ENCODE measurements around the gene CCAR1.

The CCAR1 gene

GRCh38 chr10:68828833-68829232 lies 107.8 kb downstream of the CCAR1 start:
- H2AFZ ChIP-seq (ENCODE audit: insufficient read depth, low read length, poor library complexity), result no peak overlapping the region
- H3K9me3 ChIP-seq (ENCODE audit: insufficient read depth, low read depth, low read length), result no peaks in the 10 kb centered on the region
- no peak overlapping the region for H2BK12ac ChIP-seq (ENCODE audit: low read length)
- H3K4me2 ChIP-seq (ENCODE audit: low read length), result no peak overlapping the region
- H2BK5ac ChIP-seq (ENCODE audit: low read depth, low read length, poor library complexity), result no peak overlapping the region
- no peak overlapping the region for H2BK120ac ChIP-seq (ENCODE audit: insufficient read depth, low read length, poor library complexity)
- H3K14ac ChIP-seq (ENCODE audit: low read length), result no peak overlapping the region
- no peaks in the 10 kb centered on the region for H3K27me3 ChIP-seq (ENCODE audit: insufficient read depth, low read length)
- H3K23ac ChIP-seq (ENCODE audit: low read length), result no peak overlapping the region
- H4K91ac ChIP-seq (ENCODE audit: low read depth, low read length), result no peak overlapping the region
- no CpG with 5 or more reads among the region's 10 CpGs for WGBS (ENCODE audit: extremely low coverage, insufficient coverage, insufficient read length)
- no peak overlapping the region for H2AK5ac ChIP-seq (ENCODE audit: low read length)
- H3K4ac ChIP-seq (ENCODE audit: low read depth, low read length), result no peak overlapping the region
- H3K79me1 ChIP-seq (ENCODE audit: low read length), result peaks cover 3% of the 10 kb centered on the region
- no peaks in the 10 kb centered on the region for H3K79me2 ChIP-seq (ENCODE audit: control insufficient read depth, insufficient read depth, low read length, poor library complexity)
- H4K12ac ChIP-seq (ENCODE audit: low read depth, low read length), result no peak overlapping the region
- no peak overlapping the region for H3K18ac ChIP-seq (ENCODE audit: low read length)
- no peak overlapping the region for H3K4me3 ChIP-seq (ENCODE audit: low read depth, low read length)
- peaks cover 4 to 5% of the 10 kb centered on the region in 2 experiments for H3K4me1 ChIP-seq (ENCODE audit: control insufficient read depth in 1 of 2, insufficient read depth in 2 of 2, low read length in 2 of 2)
- no peak overlapping the region for H3K9ac ChIP-seq (ENCODE audit: low read length)
- H4K8ac ChIP-seq (ENCODE audit: low read depth, low read length), result no peak overlapping the region
- no peaks in the 10 kb centered on the region for H3K36me3 ChIP-seq (ENCODE audit: control insufficient read depth in 1 of 2, insufficient read depth in 2 of 2, low read length in 2 of 2)
- H3K27ac ChIP-seq (ENCODE audit: low read depth, low read length), result no peak overlapping the region
- DNase-seq, result no peak

- no peak overlapping the region for H2BK120ac ChIP-seq (ENCODE audit: insufficient read depth, low read length, poor library complexity)
- no peak overlapping the region for H2BK5ac ChIP-seq (ENCODE audit: low read depth, low read length, poor library complexity)
- no peak overlapping the region for H4K12ac ChIP-seq (ENCODE audit: low read depth, low read length)
- no CpG with 5 or more reads among the region's 6 CpGs for WGBS (ENCODE audit: extremely low coverage, insufficient coverage, insufficient read length)
- no peak overlapping the region for H2AFZ ChIP-seq (ENCODE audit: insufficient read depth, low read length, poor library complexity)
- peaks cover 3% of the 10 kb centered on the region for H3K79me1 ChIP-seq (ENCODE audit: low read length)
- H3K36me3 ChIP-seq (ENCODE audit: control insufficient read depth in 1 of 2, insufficient read depth in 2 of 2, low read length in 2 of 2), result no peaks in the 10 kb centered on the region
- no peaks in the 10 kb centered on the region for H3K79me2 ChIP-seq (ENCODE audit: control insufficient read depth, insufficient read depth, low read length, poor library complexity)
- no peak overlapping the region for H2BK12ac ChIP-seq (ENCODE audit: low read length)
- H3K4me3 ChIP-seq (ENCODE audit: low read depth, low read length), result no peak overlapping the region
- no peaks in the 10 kb centered on the region for H3K27me3 ChIP-seq (ENCODE audit: insufficient read depth, low read length)
- no peaks in the 10 kb centered on the region for H3K9me3 ChIP-seq (ENCODE audit: insufficient read depth, low read depth, low read length)
- peaks cover 4 to 5% of the 10 kb centered on the region in 2 experiments for H3K4me1 ChIP-seq (ENCODE audit: control insufficient read depth in 1 of 2, insufficient read depth in 2 of 2, low read length in 2 of 2)
- H3K18ac ChIP-seq (ENCODE audit: low read length), result no peak overlapping the region
- no peak overlapping the region for H4K8ac ChIP-seq (ENCODE audit: low read depth, low read length)
- no peak overlapping the region for H2AK5ac ChIP-seq (ENCODE audit: low read length)
- no peak overlapping the region for H3K23ac ChIP-seq (ENCODE audit: low read length)
- no peak overlapping the region for H3K9ac ChIP-seq (ENCODE audit: low read length)
- no peak overlapping the region for H3K14ac ChIP-seq (ENCODE audit: low read length)
- H4K91ac ChIP-seq (ENCODE audit: low read depth, low read length), result no peak overlapping the region
- no peak overlapping the region for H3K4me2 ChIP-seq (ENCODE audit: low read length)
- H3K27ac ChIP-seq (ENCODE audit: low read depth, low read length), result no peak overlapping the region
- DNase-seq, result no peak
- H3K4ac ChIP-seq (ENCODE audit: low read depth, low read length), result no peak overlapping the region
These were observed 108.5 kb downstream of the CCAR1 start for GRCh38 chr10:68829521-68829920.

- H3K4ac ChIP-seq (ENCODE audit: low read depth, low read length), result no peak overlapping the region
- no peak overlapping the region for H2BK12ac ChIP-seq (ENCODE audit: low read length)
- H3K79me1 ChIP-seq (ENCODE audit: low read length), result peaks cover 3% of the 10 kb centered on the region
- H2AK5ac ChIP-seq (ENCODE audit: low read length), result no peak overlapping the region
- no peak overlapping the region for H3K9ac ChIP-seq (ENCODE audit: low read length)
- H4K12ac ChIP-seq (ENCODE audit: low read depth, low read length), result no peak overlapping the region
- H3K36me3 ChIP-seq (ENCODE audit: control insufficient read depth in 1 of 2, insufficient read depth in 2 of 2, low read length in 2 of 2), result no peaks in the 10 kb centered on the region
- H3K23ac ChIP-seq (ENCODE audit: low read length), result no peak overlapping the region
- no peaks in the 10 kb centered on the region for H3K27me3 ChIP-seq (ENCODE audit: insufficient read depth, low read length)
- no peak for DNase-seq
- no peak overlapping the region for H3K4me2 ChIP-seq (ENCODE audit: low read length)
- no peaks in the 10 kb centered on the region for H3K9me3 ChIP-seq (ENCODE audit: insufficient read depth, low read depth, low read length)
- H4K8ac ChIP-seq (ENCODE audit: low read depth, low read length), result no peak overlapping the region
- no peak overlapping the region for H2BK5ac ChIP-seq (ENCODE audit: low read depth, low read length, poor library complexity)
- H3K27ac ChIP-seq (ENCODE audit: low read depth, low read length), result no peak overlapping the region
- H3K18ac ChIP-seq (ENCODE audit: low read length), result no peak overlapping the region
- no peaks in the 10 kb centered on the region for H3K79me2 ChIP-seq (ENCODE audit: control insufficient read depth, insufficient read depth, low read length, poor library complexity)
- H4K91ac ChIP-seq (ENCODE audit: low read depth, low read length), result no peak overlapping the region
- no CpG with 5 or more reads among the region's 6 CpGs for WGBS (ENCODE audit: extremely low coverage, insufficient coverage, insufficient read length)
- no peak overlapping the region for H3K4me3 ChIP-seq (ENCODE audit: low read depth, low read length)
- H2AFZ ChIP-seq (ENCODE audit: insufficient read depth, low read length, poor library complexity), result no peak overlapping the region
- no peak overlapping the region for H2BK120ac ChIP-seq (ENCODE audit: insufficient read depth, low read length, poor library complexity)
- H3K4me1 ChIP-seq (ENCODE audit: control insufficient read depth in 1 of 2, insufficient read depth in 2 of 2, low read length in 2 of 2), result peaks cover 4 to 5% of the 10 kb centered on the region in 2 experiments
- H3K14ac ChIP-seq (ENCODE audit: low read length), result no peak overlapping the region
These were observed 108.9 kb downstream of the CCAR1 start for GRCh38 chr10:68829952-68830351.

- no peak overlapping the region for H4K12ac ChIP-seq (ENCODE audit: low read depth, low read length)
- H3K9me3 ChIP-seq (ENCODE audit: insufficient read depth, low read depth, low read length), result no peaks in the 10 kb centered on the region
- no peak overlapping the region for H3K14ac ChIP-seq (ENCODE audit: low read length)
- peaks cover 2% of the 10 kb centered on the region for H3K79me1 ChIP-seq (ENCODE audit: low read length)
- H3K23ac ChIP-seq (ENCODE audit: low read length), result no peak overlapping the region
- no peak overlapping the region for H2BK5ac ChIP-seq (ENCODE audit: low read depth, low read length, poor library complexity)
- H3K36me3 ChIP-seq (ENCODE audit: control insufficient read depth in 1 of 2, insufficient read depth in 2 of 2, low read length in 2 of 2), result no peaks in the 10 kb centered on the region
- H2BK12ac ChIP-seq (ENCODE audit: low read length), result no peak overlapping the region
- H3K4me2 ChIP-seq (ENCODE audit: low read length), result no peak overlapping the region
- no peak overlapping the region for H3K4me3 ChIP-seq (ENCODE audit: low read depth, low read length)
- no peak overlapping the region for H4K91ac ChIP-seq (ENCODE audit: low read depth, low read length)
- DNase-seq, result no peak
- no peak overlapping the region for H2BK120ac ChIP-seq (ENCODE audit: insufficient read depth, low read length, poor library complexity)
- no peaks in the 10 kb centered on the region for H3K27me3 ChIP-seq (ENCODE audit: insufficient read depth, low read length)
- no peak overlapping the region for H3K18ac ChIP-seq (ENCODE audit: low read length)
- H4K8ac ChIP-seq (ENCODE audit: low read depth, low read length), result no peak overlapping the region
- peaks cover 0 to under 1% of the 10 kb centered on the region in 2 experiments for H3K4me1 ChIP-seq (ENCODE audit: control insufficient read depth in 1 of 2, insufficient read depth in 2 of 2, low read length in 2 of 2)
- H3K4ac ChIP-seq (ENCODE audit: low read depth, low read length), result no peak overlapping the region
- WGBS (ENCODE audit: extremely low coverage, insufficient coverage, insufficient read length), result no CpG with 5 or more reads among the region's 5 CpGs
- no peak overlapping the region for H3K9ac ChIP-seq (ENCODE audit: low read length)
- no peaks in the 10 kb centered on the region for H3K79me2 ChIP-seq (ENCODE audit: control insufficient read depth, insufficient read depth, low read length, poor library complexity)
- no peak overlapping the region for H3K27ac ChIP-seq (ENCODE audit: low read depth, low read length)
- H2AK5ac ChIP-seq (ENCODE audit: low read length), result no peak overlapping the region
- H2AFZ ChIP-seq (ENCODE audit: insufficient read depth, low read length, poor library complexity), result no peak overlapping the region
These were observed 111.0 kb downstream of the CCAR1 start for GRCh38 chr10:68831961-68832455.
